ENCODE measurements around the gene HSD17B14. TPM values are rescaled to one million over a fixed set of nuclear protein-coding genes. Genes with fewer than 3 reads are reported as not detected.

HSD17B14 gene
- total RNA-seq, 1 donor from 2014 or later, result 1.0 TPM

GRCh38 chr19:48841571-48841970, 5.3 kb upstream of the HSD17B14 start:
- H3K27ac Mint-ChIP-seq (ENCODE audit: unreplicated experiment), result no peak overlapping the region
- H3K36me3 Mint-ChIP-seq (ENCODE audit: unreplicated experiment), result no peaks in the 10 kb centered on the region
- H3K4me1 Mint-ChIP-seq (ENCODE audit: low read depth, unreplicated experiment), result peaks cover 4% of the 10 kb centered on the region
- no peak overlapping the region for H3K4me3 Mint-ChIP-seq (ENCODE audit: unreplicated experiment)
- TF ChIP-seq CTCF (IDR thresholded peaks at IDR 0.05; ENCODE audit: partially characterized antibody, unreplicated experiment), result no peak
- DNase-seq, result no peak
- peaks cover 3% of the 10 kb centered on the region for H3K27me3 Mint-ChIP-seq (ENCODE audit: unreplicated experiment)
- H3K9me3 Mint-ChIP-seq (ENCODE audit: unreplicated experiment), result peaks cover 5% of the 10 kb centered on the region

GRCh38 chr19:48841047-48841446, 4.8 kb upstream of the HSD17B14 start:
- Mint-ChIP-seq H3K4me3 (ENCODE audit: unreplicated experiment) (no peak overlapping the region), H3K4me1 (ENCODE audit: low read depth, unreplicated experiment) (peaks cover 4% of the 10 kb centered on the region), H3K27ac (ENCODE audit: unreplicated experiment) (no peak overlapping the region), H3K27me3 (ENCODE audit: unreplicated experiment) (peaks cover 3% of the 10 kb centered on the region), H3K36me3 (ENCODE audit: unreplicated experiment) (no peaks in the 10 kb centered on the region), H3K9me3 (ENCODE audit: unreplicated experiment) (peaks cover 5% of the 10 kb centered on the region)
- DNase-seq, result no peak
- TF ChIP-seq CTCF (IDR thresholded peaks at IDR 0.05; ENCODE audit: partially characterized antibody, unreplicated experiment), result no peak

- Mint-ChIP-seq H3K27me3 (ENCODE audit: unreplicated experiment) (peaks cover 5% of the 10 kb centered on the region), H3K27ac (ENCODE audit: unreplicated experiment) (no peak overlapping the region), H3K4me3 (ENCODE audit: unreplicated experiment) (peak overlapping the region; percentile 54), H3K36me3 (ENCODE audit: unreplicated experiment) (peaks cover 4% of the 10 kb centered on the region), H3K4me1 (ENCODE audit: low read depth, unreplicated experiment) (peaks cover 4% of the 10 kb centered on the region), H3K9me3 (ENCODE audit: unreplicated experiment) (peaks cover 6% of the 10 kb centered on the region)
- no peak for DNase-seq
- no peak for TF ChIP-seq CTCF (IDR thresholded peaks at IDR 0.05; ENCODE audit: partially characterized antibody, unreplicated experiment)
Observed at GRCh38 chr19:48837687-48838086, 1.4 kb upstream of the HSD17B14 start.

- Mint-ChIP-seq H3K27ac (ENCODE audit: unreplicated experiment) (peak overlapping the region; percentile 28), H3K4me3 (ENCODE audit: unreplicated experiment) (peak overlapping the region; percentile 78), H3K27me3 (ENCODE audit: unreplicated experiment) (peaks cover 7% of the 10 kb centered on the region), H3K9me3 (ENCODE audit: unreplicated experiment) (peaks cover 6% of the 10 kb centered on the region), H3K4me1 (ENCODE audit: low read depth, unreplicated experiment) (peaks cover 2% of the 10 kb centered on the region), H3K36me3 (ENCODE audit: unreplicated experiment) (peaks cover 4% of the 10 kb centered on the region)
- TF ChIP-seq CTCF (IDR thresholded peaks at IDR 0.05; ENCODE audit: partially characterized antibody, unreplicated experiment), result no peak
- peak; percentile 85 for DNase-seq
Observed at GRCh38 chr19:48837051-48837524, 797 bp upstream of the HSD17B14 start.

GRCh38 chr19:48835734-48836088, 580 bp downstream of the HSD17B14 start:
- DNase-seq, result peak; percentile 94
- Mint-ChIP-seq H3K9me3 (ENCODE audit: unreplicated experiment) (peaks cover 5% of the 10 kb centered on the region), H3K4me3 (ENCODE audit: unreplicated experiment) (peak overlapping the region; percentile 84), H3K27me3 (ENCODE audit: unreplicated experiment) (peaks cover 7% of the 10 kb centered on the region), H3K4me1 (ENCODE audit: low read depth, unreplicated experiment) (peaks cover 2% of the 10 kb centered on the region), H3K27ac (ENCODE audit: unreplicated experiment) (no peak overlapping the region), H3K36me3 (ENCODE audit: unreplicated experiment) (peaks cover 4% of the 10 kb centered on the region)
- TF ChIP-seq CTCF (IDR thresholded peaks at IDR 0.05; ENCODE audit: partially characterized antibody, unreplicated experiment), result peak; percentile 80

Measured in glutamatergic neuron (in vitro differentiated cells).